HCT116 (cell line): ENCODE results near the gene CDH4. TPM values are rescaled to one million over a fixed set of nuclear protein-coding genes. Genes with fewer than 3 reads are reported as not detected.

Experiments
- ATAC-seq: fragments of 200-7000 bp; cut with Tn5 transposase; 2 replicates; pipeline ENCODE4 v1.9.1; 2020; ENCODE audit warnings: mild to moderate bottlenecking, moderate library complexity
- BruUV-seq: library from RNA; stranded (reverse); fragments of 400-500 nt; replicated peaks from 2 replicates; lab custom pipeline; 2021; lab: Mats Ljungman, UMichigan
- CTCF ChIA-PET: fragments of 300-600 bp; sonication (Branson Sonifier 250); formaldehyde crosslinking; loops from one replicate; lab custom pipeline; 2021; ENCODE audit warnings: antibody characterized with exemption; lab: Charles Lee
- POLR2A ChIA-PET: fragments of 300-600, 350-600 bp; sonication (Branson Sonifier 250); formaldehyde crosslinking; loops from one replicate; lab custom pipeline; 2021; ENCODE audit warnings: antibody characterized with exemption; lab: Charles Lee
- RAD21 ChIA-PET, 2 experiments: fragments of 300-600 bp; sonication (Branson Sonifier 250); formaldehyde crosslinking; loops; one replicate each; lab custom pipeline; 2023; ENCODE audit warnings: low total read pairs in 2 of 2; ENCODE audit not compliant: uncharacterized antibody in 2 of 2, unreplicated experiment in 2 of 2, low non-redundant PET in 1 of 2; lab: Charles Lee
- DNase-seq: peaks from one replicate; pipeline ENCODE4 v3.0.0-alpha.2; 2010; ENCODE audit warnings: low read depth, low spot score
- H2AFZ ChIP-seq: fragments of 200-600 bp; shearing (Covaris generic), sonication (generic); 2 replicates; pipeline ENCODE4 v1.6.1; 2017; ENCODE audit warnings: low read depth, mixed run types, mixed read lengths, antibody characterized with exemption, low read length; ENCODE audit not compliant: poor library complexity, severe bottlenecking
- H3K27ac ChIP-seq: 2 replicates; pipeline ENCODE4 v1.5.1; 2012; ENCODE audit warnings: low read depth, low read length
- H3K27me3 ChIP-seq: fragments of 200-600 bp; sonication (generic); 2 replicates; pipeline ENCODE4 v1.6.1; 2016; ENCODE audit warnings: mixed run types, low read length, mixed read lengths; ENCODE audit not compliant: insufficient read depth
- H3K36me3 ChIP-seq, 2 experiments: fragments of 200-500 bp in 1 of 2; fragments of 200-600 bp in 1 of 2; sonication (Bioruptor generic) in 1 of 2; sonication (generic) in 1 of 2; 2 replicates each; pipeline versions ENCODE4 v1.5.1 to v1.6.1; 2014 to 2016; ENCODE audit warnings: low read length in 2 of 2, inconsistent platforms in 1 of 2, mixed read lengths in 1 of 2, mixed run types in 1 of 2; ENCODE audit not compliant: insufficient read depth in 2 of 2, control insufficient read depth in 1 of 2
- H3K4me1 ChIP-seq, 2 experiments: fragments of 200-600 bp in 1 of 2; sonication (generic) in 1 of 2; 2 replicates each; pipeline versions ENCODE4 v1.5.1 to v1.6.1; 2012 to 2017; ENCODE audit warnings: low read length in 2 of 2, inconsistent platforms in 1 of 2, mild to moderate bottlenecking in 1 of 2, mixed read lengths in 1 of 2, mixed run types in 1 of 2, moderate library complexity in 1 of 2; ENCODE audit not compliant: insufficient read depth in 2 of 2, control insufficient read depth in 1 of 2
- H3K4me2 ChIP-seq: fragments of 200-600 bp; sonication (generic); 2 replicates; pipeline ENCODE4 v1.6.1; 2017; ENCODE audit warnings: mixed run types, low read length, mixed read lengths
- H3K4me3 ChIP-seq, 2 experiments: fragments of 200-600 bp in 1 of 2; sonication (generic) in 1 of 2; replicated peaks in 1 of 2; 2 replicates each; pipeline ENCODE4 v1.5.1; 2011 to 2016; ENCODE audit warnings: low read length in 2 of 2, control low read depth in 1 of 2, low read depth in 1 of 2, mild to moderate bottlenecking in 1 of 2, mixed read lengths in 1 of 2, mixed run types in 1 of 2
- H3K79me2 ChIP-seq: fragments of 200-600 bp; sonication (generic); 2 replicates; pipeline ENCODE4 v1.6.1; 2017; ENCODE audit warnings: mild to moderate bottlenecking, mixed run types, low read length, moderate library complexity, mixed read lengths; ENCODE audit not compliant: insufficient read depth
- H3K9ac ChIP-seq: fragments of 200-600 bp; sonication (generic); 2 replicates; pipeline ENCODE4 v1.6.1; 2016; ENCODE audit warnings: low read length, mixed read lengths
- H3K9me2 ChIP-seq: fragments of 200-600 bp; sonication (generic), shearing (Covaris generic); 2 replicates; pipeline ENCODE4 v1.6.1; 2017; ENCODE audit warnings: mixed run types, mild to moderate bottlenecking, moderate library complexity; ENCODE audit not compliant: insufficient read depth
- H3K9me3 ChIP-seq, 2 experiments: fragments of 200-500 bp in 1 of 2; fragments of 200-600 bp in 1 of 2; sonication (Bioruptor generic) in 1 of 2; sonication (generic) in 1 of 2; 2 replicates each; pipeline ENCODE4 v1.6.1; 2014 to 2017; ENCODE audit warnings: low read length in 2 of 2, mixed read lengths in 2 of 2, inconsistent platforms in 1 of 2, low read depth in 1 of 2, mild to moderate bottlenecking in 1 of 2, mixed run types in 1 of 2, moderate library complexity in 1 of 2; ENCODE audit not compliant: control insufficient read depth in 1 of 2, insufficient read depth in 1 of 2
- H4K20me1 ChIP-seq: fragments of 200-600 bp; sonication (generic), shearing (Covaris generic); 2 replicates; pipeline ENCODE4 v1.6.1; 2017; ENCODE audit warnings: mixed run types, mild to moderate bottlenecking, moderate library complexity; ENCODE audit not compliant: insufficient read depth
- CBX3 ChIP-seq: IDR thresholded peaks from 2 replicates; pipeline ENCODE4 v1.6.1; 2012; ENCODE audit warnings: low read depth
- CEBPB ChIP-seq: IDR thresholded peaks from 2 replicates; pipeline ENCODE4 v1.6.1; 2012; ENCODE audit warnings: low read depth
- CTCF ChIP-seq, 3 experiments: fragments of 200-600 bp in 1 of 3; sonication (generic) in 1 of 3; IDR thresholded peaks in 2 of 3; conservative IDR thresholded peaks in 1 of 3; 2 replicates each; pipeline ENCODE4 v1.5.1; 2012 to 2017; ENCODE audit warnings: low read depth in 2 of 3, low read length in 2 of 3, antibody characterized with exemption in 1 of 3, borderline replicate concordance in 1 of 3, control low read depth in 1 of 3, mild to moderate bottlenecking in 1 of 3, mixed read lengths in 1 of 3, mixed run types in 1 of 3, moderate library complexity in 1 of 3; ENCODE audit not compliant: insufficient read depth in 1 of 3
- EGR1 ChIP-seq: IDR thresholded peaks from 2 replicates; pipeline ENCODE4 v1.6.1; 2012; ENCODE audit warnings: low read depth
- ELF1 ChIP-seq: IDR thresholded peaks from 2 replicates; pipeline ENCODE4 v1.6.1; 2012; ENCODE audit warnings: low read depth, borderline replicate concordance
- FOSL1 ChIP-seq: IDR thresholded peaks from 2 replicates; pipeline ENCODE4 v1.6.1; 2012; ENCODE audit warnings: low read depth
- POLR2AphosphoS5 ChIP-seq: IDR thresholded peaks from 2 replicates; pipeline ENCODE4 v1.6.1; 2011; ENCODE audit warnings: mild to moderate bottlenecking, low read depth, low read length, moderate library complexity
- RAD21 ChIP-seq: IDR thresholded peaks from 2 replicates; pipeline ENCODE4 v1.6.1; 2012; ENCODE audit warnings: low read depth, mild to moderate bottlenecking
- SIN3A ChIP-seq: IDR thresholded peaks from 2 replicates; pipeline ENCODE4 v1.6.1; 2012; ENCODE audit warnings: low read depth
- SP1 ChIP-seq: IDR thresholded peaks from 2 replicates; pipeline ENCODE4 v1.6.1; 2012; ENCODE audit warnings: low read depth
- SRF ChIP-seq: IDR thresholded peaks from 2 replicates; pipeline ENCODE4 v1.6.1; 2012; ENCODE audit warnings: low read depth
- TCF7L2 ChIP-seq: IDR thresholded peaks from 2 replicates; pipeline ENCODE4 v1.7.0; 2011; ENCODE audit warnings: borderline replicate concordance, inconsistent platforms; ENCODE audit not compliant: insufficient read depth, insufficient read length; ENCODE audit errors: extremely low read depth
- ZBTB33 ChIP-seq: IDR thresholded peaks from 2 replicates; pipeline ENCODE4 v1.6.1; 2011; ENCODE audit warnings: mild to moderate bottlenecking, low read length, moderate library complexity; ENCODE audit not compliant: insufficient replicate concordance; ENCODE audit errors: extremely low read depth
- ZNF274 ChIP-seq: fragments of 200-500 bp; sonication (Bioruptor generic); IDR thresholded peaks from 2 replicates; pipeline ENCODE4 v1.6.1; 2014; ENCODE audit warnings: mild to moderate bottlenecking, low read depth, low read length, inconsistent platforms
- intact Hi-C: fragments of 100-400 bp; cut with micrococcal nuclease; formaldehyde crosslinking; loops from 2 replicates; pipeline ENCODE4 v1.10.0; 2022
- total RNA-seq: library from RNA; stranded (reverse); gene quantifications from one replicate; pipeline ENCODE4 v1.2.1, GENCODE V29; 2021; ENCODE audit not compliant: unreplicated experiment

Gene CDH4
- total RNA-seq, 1 experiment from 2014 or later, result not detected

- H4K20me1 ChIP-seq, result no peaks in the 10 kb centered on the region
- no peak overlapping the region for H3K27ac ChIP-seq
- ChIA-PET POLR2A (no interaction called here), CTCF (no interaction called here), RAD21 (no interaction called here)
- no peak for ATAC-seq
- H3K4me2 ChIP-seq, result no peak overlapping the region
- peaks cover 26% of the 10 kb centered on the region for H3K27me3 ChIP-seq
- no peaks in the 10 kb centered on the region for H3K9me3 ChIP-seq
- no peaks in the 10 kb centered on the region for H3K9me2 ChIP-seq
- intact Hi-C loops, result no loop called here
- H3K36me3 ChIP-seq, result no peaks in the 10 kb centered on the region
- H3K4me1 ChIP-seq, result no peaks in the 10 kb centered on the region
- H3K79me2 ChIP-seq, result no peaks in the 10 kb centered on the region
- BruUV-seq, result no TSS peak
- no peak overlapping the region for H3K9ac ChIP-seq
- H2AFZ ChIP-seq, result no peak overlapping the region
- TF ChIP-seq ZNF274 (no peak), CBX3 (no peak), SRF (no peak), EGR1 (no peak), RAD21 (no peak), SP1 (no peak), ELF1 (no peak), CTCF (IDR thresholded peaks at IDR 0.05 in 2 of 3, conservative IDR thresholded peaks at IDR 0.05 in 1 of 3; ENCODE audit: borderline replicate concordance in 1 of 3, insufficient read depth in 1 of 3, low read depth in 2 of 3, low read length in 2 of 3) (no peak), TCF7L2 (no peak), POLR2AphosphoS5 (no peak), SIN3A (no peak), ZBTB33 (no peak), CEBPB (no peak), FOSL1 (no peak)
- H3K4me3 ChIP-seq, result no peak overlapping the region
- no peak for DNase-seq
These were observed 452.6 kb downstream of the CDH4 start for GRCh38 chr20:61704661-61705060.
